ENCODE measurements around the gene ARF6. TPM values are rescaled to one million over a fixed set of nuclear protein-coding genes. Genes with fewer than 3 reads are reported as not detected.
"Not testable (repeated sequence)": the region's sequence is repeated elsewhere in the genome, so short reads cannot be mapped to it uniquely, and the experiment has no call there.

The ARF6 gene
- total RNA-seq, 1 experiment from 2014 or later: 49.2 TPM

DNA sequence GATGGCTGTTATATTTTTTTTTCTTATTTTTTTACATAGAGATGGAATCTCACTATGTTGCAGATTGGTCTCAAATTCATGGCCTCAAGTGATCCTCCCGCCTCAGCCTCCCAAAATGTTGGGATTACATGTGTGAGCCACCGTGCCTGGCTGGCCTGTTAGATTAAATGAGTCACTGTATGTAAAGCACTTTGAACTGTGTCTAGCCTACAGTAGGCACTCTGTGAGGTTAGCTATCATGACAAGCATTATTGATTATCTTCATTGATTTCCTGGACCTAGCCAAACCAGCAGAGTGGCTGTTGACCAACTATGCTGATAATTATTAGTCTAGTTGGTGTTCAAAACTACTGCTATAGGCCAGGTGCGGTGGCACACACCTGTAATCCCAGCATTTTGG, 42.6 kb downstream of the ARF6 start:
- H3K14ac ChIP-seq (ENCODE audit: insufficient read depth, low read length): no peak overlapping the region
- no peaks in the 10 kb centered on the region for H3K4me1 ChIP-seq (ENCODE audit: insufficient read depth, low read length)
- no peak overlapping the region for H3K27ac Mint-ChIP-seq
- no peak overlapping the region for H2BK120ac ChIP-seq (ENCODE audit: low read depth, low read length, poor library complexity, severe bottlenecking)
- H3K36me3 Mint-ChIP-seq (ENCODE audit: insufficient read depth in 1 of 3, low read depth in 3 of 3): peaks cover 17 to 25% (median 22%) of the 10 kb centered on the region in 3 experiments
- no peaks in the 10 kb centered on the region; the same call in 1 of the 2 replicates for H3K27me3 Mint-ChIP-seq (ENCODE audit: low read depth)
- H3K4ac ChIP-seq (ENCODE audit: low read depth, low read length): no peak overlapping the region
- H3K27ac ChIP-seq (ENCODE audit: insufficient read length, low read depth, low read length): no peak overlapping the region
- H3K79me2 ChIP-seq (ENCODE audit: insufficient read depth, low read length): no peaks in the 10 kb centered on the region
- no peak overlapping the region for H3K4me2 ChIP-seq (ENCODE audit: insufficient read depth, insufficient read length, low read length)
- no peak overlapping the region for H3K9ac ChIP-seq (ENCODE audit: extremely low read depth, insufficient read length, low read length)
- H2AK5ac ChIP-seq (ENCODE audit: insufficient read length, low read length): no peak overlapping the region
- no peak overlapping the region for H2BK12ac ChIP-seq (ENCODE audit: insufficient read length, low read depth, low read length)
- no peak overlapping the region for H4K91ac ChIP-seq (ENCODE audit: insufficient read length, low read depth, low read length)
- no peaks in the 10 kb centered on the region for H3K9me3 ChIP-seq (ENCODE audit: control insufficient read depth, low read depth, low read length)
- no peak overlapping the region for H4K8ac ChIP-seq (replicated peaks; ENCODE audit: insufficient read length, low read depth, low read length)
- no peak overlapping the region for H2BK20ac ChIP-seq (ENCODE audit: low read depth, low read length, poor library complexity, severe bottlenecking)
- WGBS (ENCODE audit: extremely low coverage, insufficient read length, low lambda C conversion rate): no CpG with 5 or more reads among the region's 3 CpGs
- H2AFZ ChIP-seq (ENCODE audit: low read length): no peak overlapping the region
- no peak overlapping the region for H2BK15ac ChIP-seq (ENCODE audit: low read depth, low read length)
- no peak overlapping the region for H3K4me3 Mint-ChIP-seq
- no peak overlapping the region for H3K23ac ChIP-seq (ENCODE audit: insufficient read length, low read depth, low read length)
- no peak overlapping the region for H4K5ac ChIP-seq (ENCODE audit: insufficient read length, low read depth, low read length)
- H2BK5ac ChIP-seq (ENCODE audit: insufficient read length, low read length): no peak overlapping the region
- H3K27me3 ChIP-seq (ENCODE audit: insufficient read depth, low read length): no peaks in the 10 kb centered on the region
- H3K4me1 Mint-ChIP-seq: peaks cover 8 to 11% of the 10 kb centered on the region in 2 experiments
- H3K23me2 ChIP-seq (ENCODE audit: insufficient read length, low read depth, low read length, poor library complexity, severe bottlenecking): no peaks in the 10 kb centered on the region
- no peak for DNase-seq
- no peak overlapping the region for H3T11ph ChIP-seq (ENCODE audit: low read length)
- TF ChIP-seq, protein P1, sequence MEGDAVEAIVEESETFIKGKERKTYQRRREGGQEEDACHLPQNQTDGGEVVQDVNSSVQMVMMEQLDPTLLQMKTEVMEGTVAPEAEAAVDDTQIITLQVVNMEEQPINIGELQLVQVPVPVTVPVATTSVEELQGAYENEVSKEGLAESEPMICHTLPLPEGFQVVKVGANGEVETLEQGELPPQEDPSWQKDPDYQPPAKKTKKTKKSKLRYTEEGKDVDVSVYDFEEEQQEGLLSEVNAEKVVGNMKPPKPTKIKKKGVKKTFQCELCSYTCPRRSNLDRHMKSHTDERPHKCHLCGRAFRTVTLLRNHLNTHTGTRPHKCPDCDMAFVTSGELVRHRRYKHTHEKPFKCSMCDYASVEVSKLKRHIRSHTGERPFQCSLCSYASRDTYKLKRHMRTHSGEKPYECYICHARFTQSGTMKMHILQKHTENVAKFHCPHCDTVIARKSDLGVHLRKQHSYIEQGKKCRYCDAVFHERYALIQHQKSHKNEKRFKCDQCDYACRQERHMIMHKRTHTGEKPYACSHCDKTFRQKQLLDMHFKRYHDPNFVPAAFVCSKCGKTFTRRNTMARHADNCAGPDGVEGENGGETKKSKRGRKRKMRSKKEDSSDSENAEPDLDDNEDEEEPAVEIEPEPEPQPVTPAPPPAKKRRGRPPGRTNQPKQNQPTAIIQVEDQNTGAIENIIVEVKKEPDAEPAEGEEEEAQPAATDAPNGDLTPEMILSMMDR (conservative IDR thresholded peaks at IDR 0.05): no peak
- H4K20me1 ChIP-seq (ENCODE audit: control insufficient read depth, insufficient read depth, insufficient read length): no peaks in the 10 kb centered on the region
- H3K79me1 ChIP-seq (ENCODE audit: insufficient read depth, low read depth, low read length, poor library complexity, severe bottlenecking): no peaks in the 10 kb centered on the region
- no peak overlapping the region for H3K56ac ChIP-seq (ENCODE audit: insufficient read length, low read depth, low read length)
- H3K9me3 Mint-ChIP-seq: peaks cover 27 to 30% of the 10 kb centered on the region in 2 experiments
- no peak overlapping the region for H3K18ac ChIP-seq (ENCODE audit: insufficient read length, low read depth, low read length)

DNA sequence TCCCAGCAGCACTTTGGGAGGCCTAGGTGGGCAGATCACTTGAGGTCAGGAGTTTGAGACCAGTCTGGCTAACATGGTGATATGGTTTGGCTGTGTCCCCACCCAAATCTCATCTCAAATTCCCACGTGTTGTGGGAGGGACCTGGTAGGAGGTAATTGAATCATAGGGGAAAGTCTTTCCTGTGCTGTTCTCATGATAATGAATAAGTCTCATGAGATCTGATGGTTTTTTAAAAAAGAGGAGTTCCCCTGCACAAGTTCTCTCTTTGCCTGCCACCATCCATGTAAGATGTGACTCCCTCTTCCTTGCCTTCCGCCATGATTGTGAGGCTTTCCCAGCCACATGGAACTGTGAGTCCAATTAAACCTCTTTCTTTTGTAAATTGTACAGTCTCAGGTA, 43.4 kb downstream of the ARF6 start:
- H3K18ac ChIP-seq (ENCODE audit: insufficient read length, low read depth, low read length); H2AFZ ChIP-seq (ENCODE audit: low read length); H2BK15ac ChIP-seq (ENCODE audit: low read depth, low read length); H4K5ac ChIP-seq (ENCODE audit: insufficient read length, low read depth, low read length); H3K79me2 ChIP-seq (ENCODE audit: insufficient read depth, low read length); H3K9me3 ChIP-seq (ENCODE audit: control insufficient read depth, low read depth, low read length); H3K4me1 Mint-ChIP-seq; H4K20me1 ChIP-seq (ENCODE audit: control insufficient read depth, insufficient read depth, insufficient read length); H3K27me3 ChIP-seq (ENCODE audit: insufficient read depth, low read length); H2AK5ac ChIP-seq (ENCODE audit: insufficient read length, low read length); H3K14ac ChIP-seq (ENCODE audit: insufficient read depth, low read length); H3K56ac ChIP-seq (ENCODE audit: insufficient read length, low read depth, low read length); H3K23ac ChIP-seq (ENCODE audit: insufficient read length, low read depth, low read length); H3K27ac ChIP-seq (ENCODE audit: insufficient read length, low read depth, low read length); H2BK120ac ChIP-seq (ENCODE audit: low read depth, low read length, poor library complexity, severe bottlenecking); H2BK5ac ChIP-seq (ENCODE audit: insufficient read length, low read length); H3K4me3 Mint-ChIP-seq; H3K4ac ChIP-seq (ENCODE audit: low read depth, low read length); H3K4me2 ChIP-seq (ENCODE audit: insufficient read depth, insufficient read length, low read length); H3K9ac ChIP-seq (ENCODE audit: extremely low read depth, insufficient read length, low read length); H2BK20ac ChIP-seq (ENCODE audit: low read depth, low read length, poor library complexity, severe bottlenecking); DNase-seq; H4K8ac ChIP-seq (replicated peaks; ENCODE audit: insufficient read length, low read depth, low read length); H3K27me3 Mint-ChIP-seq (ENCODE audit: low read depth); H3T11ph ChIP-seq (ENCODE audit: low read length); H2BK12ac ChIP-seq (ENCODE audit: insufficient read length, low read depth, low read length); H3K79me1 ChIP-seq (ENCODE audit: insufficient read depth, low read depth, low read length, poor library complexity, severe bottlenecking); H4K91ac ChIP-seq (ENCODE audit: insufficient read length, low read depth, low read length); H3K27ac Mint-ChIP-seq; H3K23me2 ChIP-seq (ENCODE audit: insufficient read length, low read depth, low read length, poor library complexity, severe bottlenecking); H3K4me1 ChIP-seq (ENCODE audit: insufficient read depth, low read length): not testable (repeated sequence)
- Mint-ChIP-seq H3K9me3 (peaks cover 27 to 30% of the 10 kb centered on the region in 2 experiments), H3K36me3 (ENCODE audit: insufficient read depth in 1 of 3, low read depth in 3 of 3) (peaks cover 17 to 25% (median 22%) of the 10 kb centered on the region in 3 experiments)
- WGBS (ENCODE audit: extremely low coverage, insufficient read length, low lambda C conversion rate): no CpG with 5 or more reads among the region's 2 CpGs
